HuH-7 (cell line): Measurements from ENCODE around the gene CDX2.

Experiments
- DNase-seq: peaks from one replicate; pipeline ENCODE4 v3.0.0; 2011; ENCODE audit warnings: low spot score

Gene CDX2

GRCh38 chr13:27978301-27978968, 9.3 kb upstream of the CDX2 start:
- no peak for DNase-seq

GRCh38 chr13:27977476-27978300, 8.6 kb upstream of the CDX2 start:
- DNase-seq = no peak

GRCh38 chr13:27976362-27977091, 7.4 kb upstream of the CDX2 start:
- DNase-seq = no peak

GRCh38 chr13:27975564-27976361, 6.6 kb upstream of the CDX2 start:
- DNase-seq = no peak

GRCh38 chr13:27973961-27974662, 5.0 kb upstream of the CDX2 start:
- DNase-seq = no peak

- no peak for DNase-seq
Measured at GRCh38 chr13:27973291-27973690, 4.2 kb upstream of the CDX2 start.

- DNase-seq = no peak
Measured at GRCh38 chr13:27972478-27972820, 3.3 kb upstream of the CDX2 start.

- DNase-seq = no peak
Measured at GRCh38 chr13:27971776-27972477, 2.8 kb upstream of the CDX2 start.

- DNase-seq = no peak
Measured at GRCh38 chr13:27971236-27971645, 2.1 kb upstream of the CDX2 start.

- DNase-seq = no peak
Measured at GRCh38 chr13:27970382-27971235, 1.5 kb upstream of the CDX2 start.

GRCh38 chr13:27969866-27970229, 733 bp upstream of the CDX2 start:
- DNase-seq = no peak

- no peak for DNase-seq
Measured at GRCh38 chr13:27968316-27969081, 616 bp downstream of the CDX2 start.

GRCh38 chr13:27967736-27968315, 1.3 kb downstream of the CDX2 start:
- no peak for DNase-seq

GRCh38 chr13:27967203-27967735, 1.8 kb downstream of the CDX2 start:
- DNase-seq = no peak

- DNase-seq = no peak
Measured at GRCh38 chr13:27966641-27967202, 2.4 kb downstream of the CDX2 start.

GRCh38 chr13:27965740-27966640, 3.1 kb downstream of the CDX2 start:
- no peak for DNase-seq

- DNase-seq = no peak
Measured at GRCh38 chr13:27965343-27965739, 3.8 kb downstream of the CDX2 start.
